Lower leg skin (tissue), 4 donors: Measurements from ENCODE around the gene ONECUT2. TPM values are rescaled to one million over a fixed set of nuclear protein-coding genes. Genes with fewer than 3 reads are reported as not detected.

Source experiments
- DNase-seq, 2 donors: peaks; one replicate each; pipeline ENCODE4 v3.0.0-alpha.2; 2019; ENCODE audit warnings: low spot score in 2 of 2
- H3K4me3 ChIP-seq: fragments of 200-600 bp; sonication (generic); 2 replicates; pipeline ENCODE4 v1.5.1; 2017; ENCODE audit warnings: mild to moderate bottlenecking, low read depth; ENCODE audit not compliant: poor library complexity, severe bottlenecking
- POLR2A ChIP-seq, 2 donors: fragments of 450-650 bp; IDR thresholded peaks; one replicate each; pipeline ENCODE4 v1.6.1; 2016 to 2017; ENCODE audit warnings: antibody characterized with exemption in 2 of 2, mild to moderate bottlenecking in 1 of 2, moderate library complexity in 1 of 2
- WGBS, 2 donors: methylation state at CpG; one replicate each; pipeline ENCODE4 v1.1.5; 2018; 5-methylcytosine and 5-hydroxymethylcytosine counted together
- intact Hi-C: fragments of 100-400 bp; cut with DNase I; formaldehyde crosslinking; loops from one replicate; pipeline ENCODE4 v1.15.0; 2023; ENCODE audit warnings: low total_unique reads
- total RNA-seq, 4 donors: library from RNA; depleted of rRNA; stranded (reverse); fragments of >200 nt; gene quantifications; one replicate each; pipeline ENCODE4 v1.1.0, GENCODE V29; 2016
- TF ChIP-seq, protein P1 (sequence below), 3 donors: fragments of 450-650 bp; IDR thresholded peaks; one replicate each; pipeline ENCODE4 v1.5.1; 2016; ENCODE audit warnings: antibody characterized with exemption in 3 of 3, mild to moderate bottlenecking in 3 of 3, moderate library complexity in 2 of 3

ONECUT2 gene
- total RNA-seq, 4 donors from 2014 or later = 0.02 to 0.08 (median 0.06) TPM; not detected in 1

DNA sequence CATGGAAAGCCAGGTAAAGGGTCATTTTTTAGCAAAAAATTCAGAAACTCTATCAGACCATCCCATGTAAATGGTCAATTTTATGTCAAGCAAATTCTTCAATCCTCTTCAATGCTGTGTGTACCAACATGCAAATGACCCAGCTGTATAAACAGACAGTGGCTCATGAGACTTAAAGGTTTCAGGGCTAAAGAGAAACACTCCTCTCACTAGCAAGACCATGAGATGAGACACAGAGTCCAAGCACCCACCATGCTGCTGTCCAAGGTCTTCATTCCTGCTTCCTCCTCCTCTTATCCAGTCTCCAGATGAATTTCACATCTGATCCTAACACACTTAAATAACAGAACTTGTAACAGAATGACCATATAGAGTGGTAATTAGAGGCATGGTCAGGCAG lies 30.8 kb upstream of the ONECUT2 start:
- no peak overlapping the region for H3K4me3 ChIP-seq
- intact Hi-C loops = no loop called here
- no peak for DNase-seq
- TF ChIP-seq, protein P1, sequence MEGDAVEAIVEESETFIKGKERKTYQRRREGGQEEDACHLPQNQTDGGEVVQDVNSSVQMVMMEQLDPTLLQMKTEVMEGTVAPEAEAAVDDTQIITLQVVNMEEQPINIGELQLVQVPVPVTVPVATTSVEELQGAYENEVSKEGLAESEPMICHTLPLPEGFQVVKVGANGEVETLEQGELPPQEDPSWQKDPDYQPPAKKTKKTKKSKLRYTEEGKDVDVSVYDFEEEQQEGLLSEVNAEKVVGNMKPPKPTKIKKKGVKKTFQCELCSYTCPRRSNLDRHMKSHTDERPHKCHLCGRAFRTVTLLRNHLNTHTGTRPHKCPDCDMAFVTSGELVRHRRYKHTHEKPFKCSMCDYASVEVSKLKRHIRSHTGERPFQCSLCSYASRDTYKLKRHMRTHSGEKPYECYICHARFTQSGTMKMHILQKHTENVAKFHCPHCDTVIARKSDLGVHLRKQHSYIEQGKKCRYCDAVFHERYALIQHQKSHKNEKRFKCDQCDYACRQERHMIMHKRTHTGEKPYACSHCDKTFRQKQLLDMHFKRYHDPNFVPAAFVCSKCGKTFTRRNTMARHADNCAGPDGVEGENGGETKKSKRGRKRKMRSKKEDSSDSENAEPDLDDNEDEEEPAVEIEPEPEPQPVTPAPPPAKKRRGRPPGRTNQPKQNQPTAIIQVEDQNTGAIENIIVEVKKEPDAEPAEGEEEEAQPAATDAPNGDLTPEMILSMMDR (IDR thresholded peaks at IDR 0.05) = no peak
- no peak for TF ChIP-seq POLR2A (IDR thresholded peaks at IDR 0.05)

- no peak for DNase-seq
- intact Hi-C loops = no loop called here
- no peak overlapping the region for H3K4me3 ChIP-seq
- TF ChIP-seq, protein P1 (IDR thresholded peaks at IDR 0.05) = no peak
- no peak for TF ChIP-seq POLR2A (IDR thresholded peaks at IDR 0.05)
These were observed 25.5 kb upstream of the ONECUT2 start for GRCh38 chr18:57409650-57410049.

GRCh38 chr18:57410749-57411148 lies 24.4 kb upstream of the ONECUT2 start:
- 60 to 62% methylated on average over 3 of the region's 3 CpGs for WGBS, 2 donors
- no peak for DNase-seq
- no peak overlapping the region for H3K4me3 ChIP-seq
- intact Hi-C loops = no loop called here
- TF ChIP-seq, protein P1 (IDR thresholded peaks at IDR 0.05) = no peak
- TF ChIP-seq POLR2A (IDR thresholded peaks at IDR 0.05) = no peak

DNA sequence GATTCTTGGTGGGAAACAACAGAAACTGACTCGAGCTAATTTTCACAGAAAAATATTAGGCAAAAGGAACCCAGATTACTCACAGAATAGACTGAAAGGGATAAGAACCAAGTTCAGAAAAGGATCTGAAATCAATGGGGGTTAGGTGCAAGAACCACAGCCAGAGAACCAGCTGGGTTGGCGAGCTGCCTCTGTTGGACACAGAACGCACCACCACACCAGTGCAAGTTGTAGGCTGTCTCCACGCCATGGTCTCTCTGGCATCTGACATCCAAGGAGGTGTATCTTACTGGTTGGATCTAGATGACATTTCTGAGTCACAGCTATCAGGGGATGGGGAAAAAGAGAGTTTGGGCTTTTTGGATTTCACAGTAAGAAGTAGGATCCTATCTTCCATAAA lies 18.6 kb upstream of the ONECUT2 start:
- 86 to 88% methylated on average over 4 of the region's 4 CpGs for WGBS, 2 donors
- H3K4me3 ChIP-seq = no peak overlapping the region
- TF ChIP-seq, protein P1 (IDR thresholded peaks at IDR 0.05) = no peak
- TF ChIP-seq POLR2A (IDR thresholded peaks at IDR 0.05) = no peak
- no peak for DNase-seq
- intact Hi-C loops = no loop called here

DNA sequence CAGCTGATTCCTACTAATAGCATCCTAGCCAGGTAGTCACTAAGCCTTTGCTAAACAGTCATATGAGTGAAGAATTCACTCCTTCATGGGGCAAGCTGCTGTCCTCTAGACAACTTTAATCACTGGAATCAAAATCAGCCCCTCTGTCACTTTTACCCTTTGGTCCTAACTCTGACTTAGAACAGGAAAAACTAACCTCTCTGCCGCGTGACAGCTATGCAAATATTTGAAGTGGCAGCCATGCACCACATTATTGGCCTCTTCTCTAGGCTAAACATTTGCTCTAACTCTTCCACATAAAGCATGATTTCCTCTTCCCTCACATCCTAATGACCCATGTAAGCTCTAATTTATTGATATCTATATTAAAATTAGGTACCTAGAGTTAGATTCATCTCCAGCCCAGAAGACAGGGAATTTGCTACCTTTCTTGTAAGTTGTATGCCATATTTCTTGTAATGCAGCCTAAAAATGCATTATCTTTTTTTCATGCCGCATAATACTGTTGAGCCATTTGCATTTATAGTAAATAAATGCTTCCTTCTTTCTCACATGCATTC lies 12.8 kb upstream of the ONECUT2 start:
- intact Hi-C loops = no loop called here
- TF ChIP-seq POLR2A (IDR thresholded peaks at IDR 0.05) = no peak
- TF ChIP-seq, protein P1 (IDR thresholded peaks at IDR 0.05) = no peak
- H3K4me3 ChIP-seq = no peak overlapping the region
- WGBS, 2 donors = 65 to 72% methylated on average over 3 of the region's 3 CpGs
- no peak for DNase-seq

DNA sequence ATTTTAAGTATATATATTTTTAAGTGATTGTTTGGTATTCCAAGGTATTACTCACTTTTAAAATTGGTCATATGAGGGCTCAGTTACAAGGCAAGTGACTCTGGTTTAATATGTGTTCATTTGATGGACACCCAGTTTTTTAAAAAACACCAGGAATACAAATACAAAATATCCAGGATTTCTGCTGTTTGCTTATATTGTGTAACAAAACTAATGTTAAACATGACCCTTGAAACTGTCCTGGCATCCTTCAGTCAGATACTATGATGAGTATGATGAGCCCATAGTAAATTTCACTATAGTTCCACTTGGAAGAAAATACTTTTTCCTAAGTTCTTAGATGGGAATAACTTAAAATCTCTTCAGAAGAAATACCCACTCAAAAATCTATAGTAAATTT lies 11.4 kb upstream of the ONECUT2 start:
- intact Hi-C loops = no loop called here
- no peak for DNase-seq
- TF ChIP-seq, protein P1 (IDR thresholded peaks at IDR 0.05) = no peak
- TF ChIP-seq POLR2A (IDR thresholded peaks at IDR 0.05) = no peak
- H3K4me3 ChIP-seq = no peak overlapping the region
